SK-N-MC (cell line): Measurements from ENCODE around the gene IST1.

Source experiments
- DNase-seq: peaks from one replicate; pipeline ENCODE4 v3.0.0-alpha.2; 2011; ENCODE audit warnings: low read depth, low spot score
- H3K27ac ChIP-seq: fragments of 200-600 bp; sonication (generic); 2 replicates; pipeline ENCODE4 v1.5.1; 2016; ENCODE audit warnings: mixed run types
- H3K36me3 ChIP-seq: fragments of 200-600 bp; sonication (generic); 2 replicates; pipeline ENCODE4 v1.6.1; 2017; ENCODE audit warnings: antibody characterized with exemption, low read length, mixed read lengths; ENCODE audit not compliant: insufficient read depth
- H3K4me3 ChIP-seq: fragments of 200-600 bp; sonication (generic); 2 replicates; pipeline ENCODE4 v1.5.1; 2016
- H3K9ac ChIP-seq: fragments of 200-600 bp; sonication (generic); 2 replicates; pipeline ENCODE4 v1.8.0; 2017; ENCODE audit warnings: mixed run types, mixed read lengths; ENCODE audit not compliant: insufficient read length
- H3K9me3 ChIP-seq: fragments of 200-600 bp; sonication (generic); 2 replicates; pipeline ENCODE4 v1.6.1; 2017; ENCODE audit warnings: low read depth, mild to moderate bottlenecking, antibody characterized with exemption, low read length, moderate library complexity, mixed read lengths
- EZH2 ChIP-seq: fragments of 200-600 bp; sonication (generic); IDR thresholded peaks from one replicate; pipeline ENCODE4 v1.6.1; 2017; ENCODE audit warnings: antibody characterized with exemption
- FOXP2 ChIP-seq: optimal IDR thresholded peaks from 2 replicates; pipeline ENCODE3; 2011; ENCODE audit warnings: mild to moderate bottlenecking, moderate library complexity; ENCODE audit not compliant: insufficient read depth; ENCODE audit errors: extremely low read length, control extremely low read depth
- POLR2AphosphoS5 ChIP-seq: IDR thresholded peaks from 2 replicates; pipeline ENCODE4 v1.6.1; 2012; ENCODE audit warnings: mild to moderate bottlenecking, low read depth, low read length, borderline replicate concordance

Gene IST1

GRCh38 chr16:71869089-71869488 is 26.2 kb upstream of the IST1 start:
- peaks cover 9% of the 10 kb centered on the region; the same call in 1 of the 2 replicates for H3K36me3 ChIP-seq
- H3K9ac ChIP-seq, result no peak overlapping the region

DNA sequence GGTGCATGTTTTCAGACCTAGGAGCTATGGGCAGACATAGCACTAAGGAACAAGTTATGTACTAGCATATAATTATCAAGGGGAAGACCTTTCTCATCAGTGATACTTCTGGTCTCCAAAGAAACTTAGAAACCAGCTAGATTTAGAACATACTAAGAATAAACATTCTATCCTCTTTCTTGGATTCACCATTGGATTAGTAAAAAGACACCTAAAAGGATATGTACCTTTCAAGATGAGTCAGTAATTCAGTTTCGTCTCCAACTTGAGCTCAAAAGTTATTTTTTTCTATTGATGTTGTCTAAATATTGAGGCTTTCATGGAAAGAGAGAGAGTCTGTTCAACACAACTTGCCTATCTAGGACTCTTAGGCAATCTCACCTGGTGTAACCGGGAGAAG is 24.5 kb upstream of the IST1 start:
- no peak overlapping the region for H3K27ac ChIP-seq
- H3K9me3 ChIP-seq, result no peaks in the 10 kb centered on the region
- TF ChIP-seq POLR2AphosphoS5 (no peak), EZH2 (no peak), FOXP2 (no peak)
- H3K36me3 ChIP-seq, result peaks cover 7% of the 10 kb centered on the region; the same call in 1 of the 2 replicates
- H3K9ac ChIP-seq, result no peak overlapping the region
- H3K4me3 ChIP-seq, result no peak overlapping the region
- DNase-seq, result no peak

More at GRCh38 chr16:71869089-71869488, 26.2 kb upstream of the IST1 start:
- Histone ChIP-seq H3K9me3 (no peaks in the 10 kb centered on the region), H3K4me3 (no peak overlapping the region), H3K27ac (no peak overlapping the region)
- DNase-seq, result no peak
- TF ChIP-seq FOXP2 (no peak), POLR2AphosphoS5 (no peak), EZH2 (no peak)

- no peak for DNase-seq
- H3K4me3 ChIP-seq, result no peak overlapping the region
- no peak overlapping the region for H3K27ac ChIP-seq
- no peak for TF ChIP-seq POLR2AphosphoS5
- TF ChIP-seq FOXP2, result no peak
- TF ChIP-seq EZH2, result no peak
- no peaks in the 10 kb centered on the region for H3K9me3 ChIP-seq
- H3K36me3 ChIP-seq, result peaks cover 7% of the 10 kb centered on the region; the same call in 1 of the 2 replicates
- H3K9ac ChIP-seq, result no peak overlapping the region
These were observed 22.1 kb upstream of the IST1 start for GRCh38 chr16:71873199-71873598.

- no peak for DNase-seq
- H3K9me3 ChIP-seq, result no peaks in the 10 kb centered on the region
- H3K4me3 ChIP-seq, result no peak overlapping the region
- H3K9ac ChIP-seq, result no peak overlapping the region
- peaks cover 25% of the 10 kb centered on the region; the same call in 1 of the 2 replicates for H3K36me3 ChIP-seq
- TF ChIP-seq FOXP2 (no peak), EZH2 (no peak), POLR2AphosphoS5 (no peak)
- H3K27ac ChIP-seq, result no peak overlapping the region
These were observed 16.4 kb upstream of the IST1 start for GRCh38 chr16:71878911-71879310.

DNA sequence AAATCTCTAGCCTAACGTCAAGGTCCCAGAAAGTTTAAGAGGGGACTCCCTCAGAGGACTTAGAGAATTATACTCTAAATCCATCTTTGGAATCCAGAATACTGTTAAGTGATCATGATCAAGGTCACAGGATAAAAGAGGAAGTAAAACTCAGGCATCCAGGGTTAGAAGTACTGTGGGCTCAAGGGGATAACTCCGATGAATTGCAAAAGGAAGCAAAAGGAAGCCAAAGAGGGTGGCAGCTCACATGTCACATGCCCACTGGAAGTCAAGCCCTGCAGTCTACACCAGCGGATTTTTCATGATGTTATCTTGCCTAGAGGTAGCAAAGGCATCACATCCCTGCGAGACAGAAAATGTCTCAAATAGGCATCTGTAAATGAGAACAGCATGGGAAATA is 15.2 kb upstream of the IST1 start:
- Histone ChIP-seq H3K36me3 (peaks cover 25% of the 10 kb centered on the region; the same call in 1 of the 2 replicates), H3K27ac (no peak overlapping the region), H3K4me3 (no peak overlapping the region), H3K9me3 (no peaks in the 10 kb centered on the region), H3K9ac (no peak overlapping the region)
- no peak for TF ChIP-seq EZH2
- TF ChIP-seq FOXP2, result no peak
- TF ChIP-seq POLR2AphosphoS5, result no peak
- DNase-seq, result no peak

DNA sequence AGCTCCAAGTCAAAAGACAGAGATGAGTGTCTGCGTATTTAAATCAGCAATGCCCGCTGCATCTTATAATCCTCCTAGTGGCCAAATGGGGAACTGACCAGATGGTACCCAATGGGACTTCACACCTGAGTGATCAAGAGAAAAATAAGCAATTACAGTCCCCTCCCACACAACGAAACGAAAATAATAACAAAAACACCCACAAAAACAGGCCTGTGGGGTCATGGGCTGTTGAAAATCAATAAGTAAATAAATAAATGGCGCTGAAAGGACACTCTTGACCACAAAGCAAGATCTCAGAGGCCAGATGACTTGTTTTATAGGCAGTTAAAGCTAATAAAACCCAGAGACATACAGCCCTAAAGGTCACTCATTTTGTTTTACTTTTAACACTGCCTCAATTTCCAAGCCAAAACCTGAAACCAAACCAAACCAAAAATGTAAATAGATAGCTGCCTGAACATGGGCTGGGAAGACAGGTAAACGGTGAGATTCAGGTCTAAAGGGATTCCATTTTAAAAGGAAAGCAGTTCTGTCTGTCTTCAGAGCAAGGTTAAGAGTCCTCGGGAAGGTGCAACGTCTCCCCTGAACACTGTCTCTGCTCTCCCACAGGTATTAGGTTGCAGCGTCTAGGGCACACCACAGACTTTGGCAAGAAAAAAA is 12.7 kb upstream of the IST1 start:
- Histone ChIP-seq H3K9ac (peak overlapping the region; percentile 79), H3K36me3 (peaks cover 22% of the 10 kb centered on the region; the same call in 1 of the 2 replicates), H3K4me3 (peak overlapping the region; percentile 80), H3K27ac (no peak overlapping the region), H3K9me3 (no peaks in the 10 kb centered on the region)
- DNase-seq, result no peak
- TF ChIP-seq POLR2AphosphoS5 (no peak), EZH2 (no peak), FOXP2 (no peak)

- Histone ChIP-seq H3K9ac (peak overlapping the region; percentile 79), H3K9me3 (no peaks in the 10 kb centered on the region), H3K36me3 (peaks cover 22% of the 10 kb centered on the region; the same call in 1 of the 2 replicates), H3K4me3 (peak overlapping the region; percentile 80), H3K27ac (no peak overlapping the region)
- DNase-seq, result no peak
- TF ChIP-seq FOXP2, result no peak
- no peak for TF ChIP-seq POLR2AphosphoS5
- no peak for TF ChIP-seq EZH2
These were observed 12.0 kb upstream of the IST1 start for GRCh38 chr16:71883168-71883848.

- Histone ChIP-seq H3K27ac (peak within 1 kb of the TSS; percentile 46; the same call in 1 of the 2 replicates), H3K4me3 (peak within 1 kb of the TSS; percentile 80), H3K9ac (peak within 1 kb of the TSS; percentile 79), H3K9me3 (no peaks in the 10 kb centered on the region), H3K36me3 (peaks cover 18% of the 10 kb centered on the region; the same call in 1 of the 2 replicates)
- no peak for DNase-seq
- TF ChIP-seq EZH2, result no peak
- TF ChIP-seq FOXP2, result no peak
- TF ChIP-seq POLR2AphosphoS5, result peak; percentile 37; the same call in 1 of the 2 replicates
These were observed 11.3 kb upstream of the IST1 start, which contains the start of gene ZNF821 for GRCh38 chr16:71883849-71884638. TSS of gene ZNF821 (minus strand) at chr16:71884182. CDS start at chr16:71879946, 4,236 bp downstream.
